ENCODE results near the gene COMMD9. TPM values are rescaled to one million over a fixed set of nuclear protein-coding genes. Genes with fewer than 3 reads are reported as not detected.

Gene COMMD9
- total and polyA plus RNA-seq, 2 of the 8 experiments (the other 6 are each of a cell fraction or from before 2014, with no cell fraction given), result 42.5 to 49.1 TPM

- TF ChIP-seq FOSL1 (IDR thresholded peaks at IDR 0.05; ENCODE audit: insufficient read depth, low read depth, low read length) (no peak), MAX (IDR thresholded peaks at IDR 0.05) (no peak), TBP (IDR thresholded peaks at IDR 0.05; ENCODE audit: low read depth, low read length) (no peak), GTF2F1 (IDR thresholded peaks at IDR 0.05; ENCODE audit: borderline replicate concordance, low read depth, low read length) (no peak), HDAC6 (IDR thresholded peaks at IDR 0.05; ENCODE audit: low read depth, low read length) (no peak)
Observed at GRCh38 chr11:36273110-36273509, 16.1 kb downstream of the COMMD9 start (continued).

Measured in H1 (cell line).